Spleen (tissue), 11 donors: Measurements from ENCODE around the gene TMPRSS6. TPM values are rescaled to one million over a fixed set of nuclear protein-coding genes. Genes with fewer than 3 reads are reported as not detected.

Source experiments
- DNase-seq: peaks from one replicate; pipeline ENCODE4 v3.0.0-alpha.2; 2020
- H3K27ac ChIP-seq, 8 donors: fragments of 200-600 bp; sonication (generic) in 7 of 8; 1 replicate in 4 of 8; 2 replicates in 4 of 8; pipeline versions ENCODE4 v1.5.0 to v1.8.0; 2016 to 2021; ENCODE audit warnings: inconsistent platforms in 4 of 8, mild to moderate bottlenecking in 4 of 8, moderate library complexity in 1 of 8
- H3K27me3 ChIP-seq, 7 donors: fragments of 200-600 bp; sonication (generic) in 6 of 7; replicated peaks in 1 of 7; 1 replicate in 4 of 7; 2 replicates in 3 of 7; pipeline versions ENCODE4 v1.5.0 to v1.8.0; 2016 to 2021; ENCODE audit warnings: inconsistent platforms in 3 of 7, mild to moderate bottlenecking in 1 of 7
- H3K36me3 ChIP-seq, 6 donors: fragments of 200-600 bp; sonication (generic) in 5 of 6; 1 replicate in 4 of 6; 2 replicates in 2 of 6; pipeline versions ENCODE4 v1.5.0 to v1.8.0; 2016 to 2021; ENCODE audit warnings: inconsistent platforms in 2 of 6
- H3K4me1 ChIP-seq, 6 donors: fragments of 200-600 bp; sonication (generic) in 5 of 6; 1 replicate in 3 of 6; 2 replicates in 3 of 6; pipeline versions ENCODE4 v1.5.0 to v1.8.0; 2016 to 2021; ENCODE audit warnings: inconsistent platforms in 3 of 6
- H3K4me3 ChIP-seq, 8 donors: fragments of 200-600 bp; sonication (generic) in 7 of 8; 1 replicate in 4 of 8; 2 replicates in 4 of 8; pipeline versions ENCODE4 v1.5.0 to v1.8.0; 2016 to 2021; ENCODE audit warnings: inconsistent platforms in 4 of 8, mild to moderate bottlenecking in 4 of 8, moderate library complexity in 2 of 8
- H3K9me3 ChIP-seq, 8 donors: fragments of 200-600 bp; sonication (generic) in 7 of 8; 1 replicate in 4 of 8; 2 replicates in 4 of 8; pipeline versions ENCODE4 v1.5.0 to v1.8.0; 2016 to 2021; ENCODE audit warnings: inconsistent platforms in 4 of 8
- POLR2A ChIP-seq, 3 donors: fragments of 450-650 bp; IDR thresholded peaks; one replicate each; pipeline ENCODE4 v1.5.1; 2017; ENCODE audit warnings: antibody characterized with exemption in 3 of 3, mild to moderate bottlenecking in 1 of 3
- POLR2AphosphoS5 ChIP-seq, 3 donors: sonication (generic); formaldehyde crosslinking; IDR thresholded peaks; one replicate each; pipeline ENCODE4 v1.5.1; 2017; ENCODE audit warnings: antibody characterized with exemption in 3 of 3
- WGBS, 5 donors: extraction: QIAGEN DNeasy Blood & Tissue Kit in 3 of 5; methylation state at CpG; one replicate each; pipeline versions ENCODE4 v1.1.5 to v1.1.7; 2013 to 2018; 5-methylcytosine and 5-hydroxymethylcytosine counted together
- intact Hi-C: fragments of 100-400 bp; cut with DNase I; formaldehyde crosslinking; loops from one replicate; pipeline ENCODE4 v1.15.0; 2023; ENCODE audit warnings: low total_unique reads
- polyA plus RNA-seq, 3 donors: library from polyadenylated mRNA; stranded (reverse); fragments of 200-250 nt; gene quantifications; one replicate each; pipeline ENCODE4 v1.2.1, GENCODE V29; 2013
- total RNA-seq, 7 donors: library from RNA; depleted of rRNA in 3 of 7; stranded (reverse); fragments of >200 nt in 3 of 7; fragmentation: NEBNext Ultra II Directional in 4 of 7; extraction: Animal tissue kit (Norgen Biotek cat#: 25700) in 4 of 7; gene quantifications; one replicate each; pipeline versions ENCODE4 v1.1.0 to v1.2.1, GENCODE V29; 2016 to 2021
- TF ChIP-seq, protein P1 (sequence below), 11 experiments: fragments of 200-600 bp in 7 of 11; fragments of 450-650 bp in 4 of 11; sonication (generic) in 4 of 11; IDR thresholded peaks in 8 of 11; conservative IDR thresholded peaks in 3 of 11; 1 replicate in 7 of 11; 2 replicates in 4 of 11; pipeline versions ENCODE4 v1.4.0 to v1.8.0; 2016 to 2021; ENCODE audit warnings: antibody characterized with exemption in 11 of 11, inconsistent platforms in 4 of 11, mild to moderate bottlenecking in 1 of 11
- donor health status: healthy with polysubstance abuse.
- donor health status: DM: no; HTN: no; CAD: no; lungs with moderate emphysema.
- donor health status: DM: no; HTN: no; CAD: no.
- donor health status: Bipolar disorder and iron deficiency.
- donor health status: healthy.
- donor health status: DM: no; HTN: no; CAD: no.
- donor health status: DM: yes; HTN: yes; CAD: no.

Gene TMPRSS6
- total and polyA plus RNA-seq, 10 donors, result 0.09 to 0.55 (median 0.28) TPM; not detected in 5

GRCh38 chr22:37028692-37029674 lies 80.5 kb downstream of the TMPRSS6 start:
- 89 to 98% (median 94%) methylated on average over 7 to 22 of the region's 22 CpGs for whole genome bisulfite sequencing, 5 donors
- no peak overlapping the region for H3K4me3 ChIP-seq
- no peak for DNase-seq
- intact Hi-C loops, result no loop called here
- TF ChIP-seq POLR2AphosphoS5 (IDR thresholded peaks at IDR 0.05) (no peak), POLR2A (IDR thresholded peaks at IDR 0.05) (no peak)
- TF ChIP-seq, protein P1, sequence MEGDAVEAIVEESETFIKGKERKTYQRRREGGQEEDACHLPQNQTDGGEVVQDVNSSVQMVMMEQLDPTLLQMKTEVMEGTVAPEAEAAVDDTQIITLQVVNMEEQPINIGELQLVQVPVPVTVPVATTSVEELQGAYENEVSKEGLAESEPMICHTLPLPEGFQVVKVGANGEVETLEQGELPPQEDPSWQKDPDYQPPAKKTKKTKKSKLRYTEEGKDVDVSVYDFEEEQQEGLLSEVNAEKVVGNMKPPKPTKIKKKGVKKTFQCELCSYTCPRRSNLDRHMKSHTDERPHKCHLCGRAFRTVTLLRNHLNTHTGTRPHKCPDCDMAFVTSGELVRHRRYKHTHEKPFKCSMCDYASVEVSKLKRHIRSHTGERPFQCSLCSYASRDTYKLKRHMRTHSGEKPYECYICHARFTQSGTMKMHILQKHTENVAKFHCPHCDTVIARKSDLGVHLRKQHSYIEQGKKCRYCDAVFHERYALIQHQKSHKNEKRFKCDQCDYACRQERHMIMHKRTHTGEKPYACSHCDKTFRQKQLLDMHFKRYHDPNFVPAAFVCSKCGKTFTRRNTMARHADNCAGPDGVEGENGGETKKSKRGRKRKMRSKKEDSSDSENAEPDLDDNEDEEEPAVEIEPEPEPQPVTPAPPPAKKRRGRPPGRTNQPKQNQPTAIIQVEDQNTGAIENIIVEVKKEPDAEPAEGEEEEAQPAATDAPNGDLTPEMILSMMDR (IDR thresholded peaks at IDR 0.05 in 8 of 11, conservative IDR thresholded peaks at IDR 0.05 in 3 of 11), result no peak
- H3K4me1 ChIP-seq, result peaks cover 0 to 31% (median 9%) of the 10 kb centered on the region in 6 donors
- H3K27me3 ChIP-seq, result no peaks in the 10 kb centered on the region
- H3K9me3 ChIP-seq, result no peaks in the 10 kb centered on the region
- peaks cover 0 to 66% (median 18%) of the 10 kb centered on the region in 6 donors for H3K36me3 ChIP-seq
- no peak overlapping the region for H3K27ac ChIP-seq

GRCh38 chr22:37027556-37027955 lies 82.0 kb downstream of the TMPRSS6 start:
- Histone ChIP-seq H3K4me1 (peaks cover 0 to 27% (median 6%) of the 10 kb centered on the region in 6 donors), H3K36me3 (peaks cover 0 to 69% (median 18%) of the 10 kb centered on the region in 6 donors), H3K4me3 (no peak overlapping the region), H3K27me3 (no peaks in the 10 kb centered on the region), H3K9me3 (no peaks in the 10 kb centered on the region), H3K27ac (no peak overlapping the region)
- TF ChIP-seq POLR2AphosphoS5 (IDR thresholded peaks at IDR 0.05) (no peak), POLR2A (IDR thresholded peaks at IDR 0.05) (no peak)
- TF ChIP-seq, protein P1 (IDR thresholded peaks at IDR 0.05 in 8 of 11, conservative IDR thresholded peaks at IDR 0.05 in 3 of 11), result no peak
- WGBS, 5 donors, result 92 to 97% (median 93%) methylated on average over 7 of the region's 7 CpGs
- no peak for DNase-seq
- intact Hi-C loops, result no loop called here

- H3K4me1 ChIP-seq, result peaks cover 0 to 26% (median 13%) of the 10 kb centered on the region in 6 donors
- TF ChIP-seq, protein P1 (IDR thresholded peaks at IDR 0.05 in 8 of 11, conservative IDR thresholded peaks at IDR 0.05 in 3 of 11), result no peak
- no peak for TF ChIP-seq POLR2AphosphoS5 (IDR thresholded peaks at IDR 0.05)
- no peak for TF ChIP-seq POLR2A (IDR thresholded peaks at IDR 0.05)
- intact Hi-C loops, result no loop called here
- no peaks in the 10 kb centered on the region for H3K27me3 ChIP-seq
- H3K27ac ChIP-seq, result no peak overlapping the region
- no peaks in the 10 kb centered on the region for H3K9me3 ChIP-seq
- 86 to 96% (median 95%) methylated on average over 4 to 5 of the region's 5 CpGs for WGBS, 5 donors
- H3K36me3 ChIP-seq, result peaks cover 0 to 69% (median 18%) of the 10 kb centered on the region in 6 donors
- no peak for DNase-seq
- H3K4me3 ChIP-seq, result no peak overlapping the region
These were observed 83.2 kb downstream of the TMPRSS6 start for GRCh38 chr22:37026325-37026724.

DNA sequence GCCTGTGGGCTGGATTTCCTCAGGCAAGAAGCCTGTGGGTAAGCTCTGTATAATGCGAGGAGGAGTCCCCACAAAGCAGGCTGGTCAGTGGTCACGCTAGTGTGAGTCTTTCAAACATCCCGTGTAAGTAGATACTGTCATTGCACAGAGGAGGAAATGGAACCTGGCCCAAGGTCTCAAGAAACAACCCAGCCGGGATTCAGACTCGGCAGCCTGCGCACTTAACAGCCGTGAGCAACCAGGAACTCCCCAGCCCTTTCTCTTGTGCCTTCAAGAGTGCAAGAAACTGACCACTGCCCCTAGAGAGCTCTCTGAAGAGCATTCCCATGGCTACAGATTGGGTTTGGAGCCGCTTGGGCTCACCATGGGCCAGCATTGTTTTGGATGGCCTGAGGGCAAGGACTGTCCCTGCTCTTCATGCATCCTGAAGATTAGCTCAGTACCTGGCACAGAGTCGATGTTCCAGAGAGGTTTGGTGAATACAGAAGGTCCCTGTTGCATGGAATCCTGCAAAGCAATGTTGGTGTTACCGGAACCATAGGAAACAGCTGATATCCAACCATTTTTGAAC lies 83.9 kb downstream of the TMPRSS6 start:
- Histone ChIP-seq H3K4me1 (peaks cover 0 to 34% (median 19%) of the 10 kb centered on the region in 6 donors), H3K9me3 (no peaks in the 10 kb centered on the region), H3K36me3 (peaks cover 0 to 67% (median 18%) of the 10 kb centered on the region in 6 donors), H3K4me3 (no peak overlapping the region), H3K27me3 (no peaks in the 10 kb centered on the region), H3K27ac (no peak overlapping the region)
- intact Hi-C loops, result no loop called here
- DNase-seq, result no peak
- WGBS, 5 donors, result 72 to 89% (median 82%) methylated on average over 8 to 10 of the region's 10 CpGs
- TF ChIP-seq, protein P1 (IDR thresholded peaks at IDR 0.05 in 8 of 11, conservative IDR thresholded peaks at IDR 0.05 in 3 of 11), result no peak
- TF ChIP-seq POLR2AphosphoS5 (IDR thresholded peaks at IDR 0.05), result no peak
- no peak for TF ChIP-seq POLR2A (IDR thresholded peaks at IDR 0.05)
